Measurements from ENCODE around the gene SLC32A1.
A peak's percentile ranks its signal among the peaks of the same experiment; 100 is the strongest.

SLC32A1 gene

GRCh38 chr20:38766071-38766470, 41.8 kb downstream of the SLC32A1 start:
- Histone ChIP-seq H3K27me3 (ENCODE audit: control insufficient read depth in 2 of 2, insufficient read depth in 2 of 2, low read length in 2 of 2) (no peaks in the 10 kb centered on the region), H3K27ac (ENCODE audit: low read depth in 2 of 2, low read length in 2 of 2) (no peak overlapping the region), H3K4me3 (ENCODE audit: low read length in 2 of 2) (no peak overlapping the region), H3K36me3 (ENCODE audit: control insufficient read depth in 2 of 2, insufficient read depth in 2 of 2, low read length in 2 of 2) (peaks cover 51 to 87% of the 10 kb centered on the region in 2 donors), H3K9ac (ENCODE audit: low read depth in 1 of 2, low read length in 2 of 2) (no peak overlapping the region), H3K9me3 (ENCODE audit: control insufficient read depth in 2 of 2, low read length in 2 of 2) (no peaks in the 10 kb centered on the region), H3K4me1 (ENCODE audit: control insufficient read depth in 2 of 2, insufficient read depth in 2 of 2, low read length in 2 of 2) (no peaks in the 10 kb centered on the region)

- Histone ChIP-seq H3K4me1 (ENCODE audit: control insufficient read depth in 2 of 2, insufficient read depth in 2 of 2, low read length in 2 of 2) (no peaks in the 10 kb centered on the region), H3K9me3 (ENCODE audit: control insufficient read depth in 2 of 2, low read length in 2 of 2) (no peaks in the 10 kb centered on the region), H3K27ac (ENCODE audit: low read depth in 2 of 2, low read length in 2 of 2) (no peak overlapping the region), H3K9ac (ENCODE audit: low read depth in 1 of 2, low read length in 2 of 2) (no peak overlapping the region), H3K36me3 (ENCODE audit: control insufficient read depth in 2 of 2, insufficient read depth in 2 of 2, low read length in 2 of 2) (peaks cover 58 to 74% of the 10 kb centered on the region in 2 donors), H3K27me3 (ENCODE audit: control insufficient read depth in 2 of 2, insufficient read depth in 2 of 2, low read length in 2 of 2) (no peaks in the 10 kb centered on the region), H3K4me3 (ENCODE audit: low read length in 2 of 2) (no peak overlapping the region)
Observed at GRCh38 chr20:38769376-38770295, 45.4 kb downstream of the SLC32A1 start.

GRCh38 chr20:38770546-38770945, 46.3 kb downstream of the SLC32A1 start:
- H3K27me3 ChIP-seq (ENCODE audit: control insufficient read depth in 2 of 2, insufficient read depth in 2 of 2, low read length in 2 of 2): no peaks in the 10 kb centered on the region
- peaks cover 54 to 67% of the 10 kb centered on the region in 2 donors for H3K36me3 ChIP-seq (ENCODE audit: control insufficient read depth in 2 of 2, insufficient read depth in 2 of 2, low read length in 2 of 2)
- no peak overlapping the region for H3K9ac ChIP-seq (ENCODE audit: low read depth in 1 of 2, low read length in 2 of 2)
- no peak overlapping the region for H3K4me3 ChIP-seq (ENCODE audit: low read length in 2 of 2)
- no peak overlapping the region for H3K27ac ChIP-seq (ENCODE audit: low read depth in 2 of 2, low read length in 2 of 2)
- no peaks in the 10 kb centered on the region for H3K4me1 ChIP-seq (ENCODE audit: control insufficient read depth in 2 of 2, insufficient read depth in 2 of 2, low read length in 2 of 2)
- no peaks in the 10 kb centered on the region for H3K9me3 ChIP-seq (ENCODE audit: control insufficient read depth in 2 of 2, low read length in 2 of 2)

DNA sequence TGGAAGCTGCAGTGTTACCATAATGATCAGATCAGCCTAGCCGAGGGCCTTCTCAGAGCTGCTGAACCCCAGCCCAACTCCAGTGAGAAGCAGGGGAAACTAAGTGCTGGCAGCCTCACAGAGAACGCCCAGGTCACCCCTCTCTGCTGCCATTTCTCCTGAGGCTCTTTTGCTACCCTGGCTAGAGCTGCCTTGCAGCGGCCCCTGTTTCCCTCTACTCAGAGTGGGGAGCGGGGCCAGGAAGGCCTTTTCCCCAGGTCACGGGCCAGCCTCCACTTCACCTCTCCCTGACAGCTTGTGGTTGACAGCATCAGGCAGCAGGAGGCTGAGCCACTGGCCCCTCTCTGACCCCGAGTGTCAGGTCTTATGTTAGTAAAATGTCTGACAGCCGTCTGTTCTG, 46.7 kb downstream of the SLC32A1 start:
- Histone ChIP-seq H3K9ac (ENCODE audit: low read depth in 1 of 2, low read length in 2 of 2) (no peak overlapping the region), H3K36me3 (ENCODE audit: control insufficient read depth in 2 of 2, insufficient read depth in 2 of 2, low read length in 2 of 2) (peaks cover 50 to 62% of the 10 kb centered on the region in 2 donors), H3K27me3 (ENCODE audit: control insufficient read depth in 2 of 2, insufficient read depth in 2 of 2, low read length in 2 of 2) (no peaks in the 10 kb centered on the region), H3K9me3 (ENCODE audit: control insufficient read depth in 2 of 2, low read length in 2 of 2) (no peaks in the 10 kb centered on the region), H3K4me3 (ENCODE audit: low read length in 2 of 2) (no peak overlapping the region), H3K27ac (ENCODE audit: low read depth in 2 of 2, low read length in 2 of 2) (no peak overlapping the region), H3K4me1 (ENCODE audit: control insufficient read depth in 2 of 2, insufficient read depth in 2 of 2, low read length in 2 of 2) (no peaks in the 10 kb centered on the region)

GRCh38 chr20:38771621-38772020, 47.3 kb downstream of the SLC32A1 start:
- no peak overlapping the region for H3K27ac ChIP-seq (ENCODE audit: low read depth in 2 of 2, low read length in 2 of 2)
- no peaks in the 10 kb centered on the region for H3K9me3 ChIP-seq (ENCODE audit: control insufficient read depth in 2 of 2, low read length in 2 of 2)
- no peaks in the 10 kb centered on the region for H3K27me3 ChIP-seq (ENCODE audit: control insufficient read depth in 2 of 2, insufficient read depth in 2 of 2, low read length in 2 of 2)
- no peak overlapping the region for H3K9ac ChIP-seq (ENCODE audit: low read depth in 1 of 2, low read length in 2 of 2)
- no peaks in the 10 kb centered on the region for H3K4me1 ChIP-seq (ENCODE audit: control insufficient read depth in 2 of 2, insufficient read depth in 2 of 2, low read length in 2 of 2)
- peaks cover 46 to 61% of the 10 kb centered on the region in 2 donors for H3K36me3 ChIP-seq (ENCODE audit: control insufficient read depth in 2 of 2, insufficient read depth in 2 of 2, low read length in 2 of 2)
- H3K4me3 ChIP-seq (ENCODE audit: low read length in 2 of 2): no peak overlapping the region

DNA sequence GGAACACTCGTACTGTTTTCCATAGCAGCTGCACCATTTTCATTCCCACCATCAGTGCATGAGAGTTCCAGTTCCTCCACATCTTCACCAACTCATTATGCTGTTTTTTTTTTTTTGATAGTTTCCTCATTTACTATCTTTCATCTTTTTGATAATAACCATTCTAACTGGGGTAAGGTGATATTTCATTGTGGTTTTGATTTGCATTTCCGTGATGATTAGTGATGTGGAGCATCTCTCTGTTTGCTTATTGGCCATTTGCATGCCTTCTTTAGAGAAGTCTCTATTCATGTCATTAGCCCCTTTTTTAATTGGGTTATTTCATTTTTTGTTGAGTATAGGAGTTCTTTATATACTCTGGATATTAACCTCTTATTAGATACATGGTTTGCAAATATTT, 49.9 kb downstream of the SLC32A1 start:
- H3K27me3 ChIP-seq (ENCODE audit: control insufficient read depth in 2 of 2, insufficient read depth in 2 of 2, low read length in 2 of 2): no peaks in the 10 kb centered on the region
- no peaks in the 10 kb centered on the region for H3K9me3 ChIP-seq (ENCODE audit: control insufficient read depth in 2 of 2, low read length in 2 of 2)
- peaks cover 29 to 39% of the 10 kb centered on the region in 2 donors for H3K36me3 ChIP-seq (ENCODE audit: control insufficient read depth in 2 of 2, insufficient read depth in 2 of 2, low read length in 2 of 2)
- no peak overlapping the region for H3K27ac ChIP-seq (ENCODE audit: low read depth in 2 of 2, low read length in 2 of 2)
- no peak overlapping the region for H3K9ac ChIP-seq (ENCODE audit: low read depth in 1 of 2, low read length in 2 of 2)
- no peak overlapping the region for H3K4me3 ChIP-seq (ENCODE audit: low read length in 2 of 2)
- H3K4me1 ChIP-seq (ENCODE audit: control insufficient read depth in 2 of 2, insufficient read depth in 2 of 2, low read length in 2 of 2): no peaks in the 10 kb centered on the region

DNA sequence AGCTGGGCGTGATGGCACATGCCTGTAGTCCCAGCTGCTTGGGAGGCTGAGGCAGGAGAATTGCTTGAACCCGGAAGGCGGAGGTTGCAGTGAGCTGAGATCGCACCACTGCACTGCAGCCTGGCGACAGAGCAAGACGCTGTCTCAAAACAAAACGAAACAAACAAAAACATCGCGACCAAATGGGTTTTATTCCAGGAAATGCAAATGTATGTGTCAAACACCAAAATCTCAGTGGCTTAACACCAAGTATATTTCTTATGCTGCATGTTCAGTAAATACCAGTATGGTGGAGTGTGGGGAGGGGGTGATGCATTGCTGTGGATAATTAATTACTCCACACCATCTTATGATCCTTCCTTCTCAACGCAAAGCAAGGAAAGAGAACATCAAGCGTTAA, 52.1 kb downstream of the SLC32A1 start:
- Histone ChIP-seq H3K4me3 (ENCODE audit: low read length in 2 of 2) (peak overlapping the region in 1 of 2 donors; percentile 41), H3K27ac (ENCODE audit: low read depth in 2 of 2, low read length in 2 of 2) (no peak overlapping the region), H3K9ac (ENCODE audit: low read depth in 1 of 2, low read length in 2 of 2) (no peak overlapping the region), H3K27me3 (ENCODE audit: control insufficient read depth in 2 of 2, insufficient read depth in 2 of 2, low read length in 2 of 2) (no peaks in the 10 kb centered on the region), H3K36me3 (ENCODE audit: control insufficient read depth in 2 of 2, insufficient read depth in 2 of 2, low read length in 2 of 2) (peaks cover 22 to 24% of the 10 kb centered on the region in 2 donors), H3K9me3 (ENCODE audit: control insufficient read depth in 2 of 2, low read length in 2 of 2) (no peaks in the 10 kb centered on the region), H3K4me1 (ENCODE audit: control insufficient read depth in 2 of 2, insufficient read depth in 2 of 2, low read length in 2 of 2) (no peaks in the 10 kb centered on the region)
